GM19099 (cell line): ENCODE data around the gene HMGB2.

Experiments
- POLR2A ChIP-seq: IDR thresholded peaks from 3 replicates; pipeline ENCODE4 v1.6.1; 2011; ENCODE audit warnings: low read depth; ENCODE audit not compliant: insufficient read length; ENCODE audit errors: extremely low read depth

Gene HMGB2

GRCh38 chr4:173334085-173334890, at the start of gene HMGB2:
Gene HMGB2, minus strand, starts transcription at chr4:173334358. Its CDS starts 709 bp downstream, at chr4:173333649.
- TF ChIP-seq POLR2A = peak; percentile 99

GRCh38 chr4:173382349-173382748, 48.2 kb upstream of the HMGB2 start:
- TF ChIP-seq POLR2A = no peak

DNA sequence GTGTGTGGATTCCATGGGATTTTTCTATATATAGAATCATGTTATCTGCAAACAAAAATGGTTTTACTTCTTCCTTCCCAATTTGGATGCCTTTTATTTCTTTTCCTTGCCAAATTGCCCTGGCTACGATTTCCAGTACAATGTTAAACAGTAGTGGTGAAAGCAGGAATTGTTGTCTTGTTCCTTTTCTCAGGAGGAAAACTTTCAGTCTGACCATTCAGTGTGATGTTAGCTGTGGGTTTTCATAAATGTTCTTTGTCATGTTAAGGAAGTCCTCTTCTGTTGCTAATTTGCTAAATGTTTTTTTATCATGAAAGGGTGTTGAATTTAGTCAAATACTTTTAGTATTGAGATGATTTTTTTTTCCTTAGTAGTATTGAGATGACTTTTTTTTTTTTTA, 47.5 kb upstream of the HMGB2 start:
- no peak for TF ChIP-seq POLR2A

GRCh38 chr4:173380987-173381386, 46.8 kb upstream of the HMGB2 start:
- TF ChIP-seq POLR2A = no peak

DNA sequence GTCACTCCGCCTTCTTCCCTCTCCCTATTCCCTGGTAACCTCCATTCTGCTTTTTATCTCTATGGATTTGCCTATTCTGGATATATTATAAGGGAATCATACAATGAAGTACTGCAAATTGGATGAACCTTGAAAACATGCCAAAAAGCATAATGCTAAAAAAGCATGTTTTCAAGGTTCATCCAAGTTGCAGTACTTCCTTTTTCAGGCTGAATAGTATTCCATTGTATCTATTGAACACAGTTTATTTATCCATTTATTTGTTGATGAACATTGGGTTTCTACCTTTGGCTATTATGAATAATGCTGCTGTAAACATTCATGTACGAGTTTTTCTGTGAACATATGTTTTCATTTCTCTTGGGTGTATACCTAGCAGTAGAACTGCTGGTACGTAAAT, 45.8 kb upstream of the HMGB2 start:
- TF ChIP-seq POLR2A = no peak

GRCh38 chr4:173374588-173374987, 40.4 kb upstream of the HMGB2 start:
- TF ChIP-seq POLR2A = no peak

DNA sequence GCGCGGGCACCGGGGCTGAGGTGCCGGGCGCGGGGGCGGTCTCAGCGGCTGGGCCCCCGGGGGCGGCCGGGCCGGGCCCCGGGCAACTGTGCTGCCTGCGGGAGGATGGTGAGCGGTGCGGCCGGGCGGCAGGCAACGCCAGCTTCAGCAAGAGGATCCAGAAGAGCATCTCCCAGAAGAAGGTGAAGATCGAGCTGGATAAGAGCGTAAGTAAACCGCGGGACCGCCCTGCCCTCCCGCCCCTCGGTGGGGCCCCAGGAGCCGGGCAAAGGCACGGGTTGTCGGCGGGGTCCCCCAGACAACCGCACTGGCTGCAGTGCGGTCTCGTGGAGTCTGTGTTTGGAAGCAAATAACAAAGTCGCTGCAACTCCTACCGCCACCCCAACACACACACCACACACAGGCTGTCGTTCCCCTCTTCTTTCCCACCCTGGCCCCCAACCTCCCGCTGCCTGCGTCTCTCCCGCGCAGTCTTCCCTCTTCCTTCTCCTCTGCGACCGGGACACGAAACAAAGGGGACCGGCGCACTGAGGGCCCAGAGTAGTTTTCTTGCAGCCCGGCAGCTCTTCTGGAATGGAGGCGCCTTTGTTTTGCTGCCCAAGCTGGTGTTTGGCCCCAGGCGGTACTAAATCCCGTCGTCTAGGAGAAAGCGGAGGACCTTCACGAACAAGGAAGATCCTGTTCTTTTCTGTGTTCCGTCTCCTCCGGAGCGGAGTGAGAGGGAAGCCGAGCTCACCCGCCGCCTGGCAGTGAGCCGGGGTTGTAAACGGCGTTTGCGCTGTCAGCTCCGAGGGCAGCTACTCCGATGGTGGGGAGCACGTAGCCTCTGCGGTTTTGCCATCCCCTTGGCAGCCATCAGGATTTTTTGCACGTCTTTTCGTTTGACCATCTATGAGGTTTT, 37.4 kb upstream of the HMGB2 start:
- TF ChIP-seq POLR2A = peak; percentile 38

GRCh38 chr4:173370477-173371291, 36.5 kb upstream of the HMGB2 start, which contains the start of gene SAP30:
Gene SAP30, plus strand, starts transcription at chr4:173370954. Its CDS starts 229 bp downstream, at chr4:173371183.
- peak; percentile 98 for TF ChIP-seq POLR2A

- no peak for TF ChIP-seq POLR2A
Measured at GRCh38 chr4:173370130-173370476, 35.9 kb upstream of the HMGB2 start.

- no peak for TF ChIP-seq POLR2A
Measured at GRCh38 chr4:173367946-173368345, 33.8 kb upstream of the HMGB2 start.

DNA sequence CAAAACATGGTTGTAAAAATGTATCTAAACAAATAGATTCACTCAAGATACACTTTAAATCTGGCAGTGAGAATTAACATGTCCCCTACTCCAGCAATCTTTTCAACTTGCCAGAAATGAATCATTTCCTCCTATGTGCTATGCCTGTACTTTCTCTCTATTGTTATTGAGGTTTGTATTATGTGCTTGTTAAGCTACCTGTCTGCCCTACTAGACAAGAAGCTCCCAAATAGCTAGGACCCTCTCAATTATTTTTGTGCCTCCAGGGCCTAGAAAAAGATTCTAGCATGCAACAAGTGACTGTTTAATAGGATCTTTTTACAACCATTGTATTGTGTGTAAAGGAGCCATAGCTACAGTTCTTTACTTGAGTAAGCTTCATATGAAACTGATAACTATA, 33.1 kb upstream of the HMGB2 start:
- no peak for TF ChIP-seq POLR2A

- no peak for TF ChIP-seq POLR2A
Measured at GRCh38 chr4:173365359-173365996, 31.3 kb upstream of the HMGB2 start.

GRCh38 chr4:173362666-173363065, 28.5 kb upstream of the HMGB2 start:
- no peak for TF ChIP-seq POLR2A

GRCh38 chr4:173360587-173361221, 26.5 kb upstream of the HMGB2 start:
- no peak for TF ChIP-seq POLR2A
